Heart left ventricle (tissue), 16 donors: ENCODE results near the gene HMGA1. TPM values are rescaled to one million over a fixed set of nuclear protein-coding genes. Genes with fewer than 3 reads are reported as not detected.

Source experiments
- ATAC-seq, 4 donors: fragments of 200-7000 bp; cut with Tn5 transposase; one replicate each; pipeline ENCODE4 v1.9.1; 2020 to 2022; ENCODE audit warnings: moderate library complexity in 4 of 4, mild to moderate bottlenecking in 3 of 4, moderate number of reproducible peaks in 1 of 4
- DNase-seq, 5 donors: peaks; one replicate each; pipeline ENCODE4 v3.0.0-alpha.2; 2020
- H3K27ac ChIP-seq, 12 donors: fragments of 200-600 bp; sonication (generic) in 4 of 12; one replicate each; pipeline versions ENCODE4 v1.5.0 to v1.8.0; 2016 to 2022; ENCODE audit warnings: mild to moderate bottlenecking in 2 of 12
- H3K27me3 ChIP-seq, 9 donors: fragments of 200-600 bp; sonication (generic) in 2 of 9; one replicate each; pipeline versions ENCODE4 v1.5.1 to v1.8.0; 2016 to 2022; ENCODE audit warnings: mild to moderate bottlenecking in 3 of 9
- H3K36me3 ChIP-seq, 9 donors: fragments of 200-600 bp; sonication (generic) in 2 of 9; one replicate each; pipeline versions ENCODE4 v1.5.0 to v1.8.0; 2018 to 2022; ENCODE audit warnings: mild to moderate bottlenecking in 2 of 9
- H3K4me1 ChIP-seq, 12 donors: fragments of 200-600 bp; sonication (generic) in 4 of 12; one replicate each; pipeline versions ENCODE4 v1.5.0 to v1.8.0; 2016 to 2022; ENCODE audit warnings: mild to moderate bottlenecking in 3 of 12
- H3K4me3 ChIP-seq, 12 donors: fragments of 200-600 bp; sonication (generic) in 4 of 12; one replicate each; pipeline versions ENCODE4 v1.5.0 to v1.8.0; 2017 to 2022; ENCODE audit warnings: mild to moderate bottlenecking in 9 of 12, moderate library complexity in 4 of 12
- H3K9me3 ChIP-seq, 12 donors: fragments of 200-600 bp; sonication (generic) in 4 of 12; one replicate each; pipeline versions ENCODE4 v1.5.0 to v1.8.0; 2016 to 2022; ENCODE audit warnings: mild to moderate bottlenecking in 1 of 12
- CTCF ChIP-seq, 12 donors: fragments of 200-600 bp; sonication (generic) in 4 of 12; IDR thresholded peaks; one replicate each; pipeline versions ENCODE4 v1.5.0 to v1.8.0; 2018 to 2022; ENCODE audit warnings: antibody characterized with exemption in 12 of 12, mild to moderate bottlenecking in 5 of 12
- POLR2A ChIP-seq, 2 donors: fragments of 450-650 bp; IDR thresholded peaks; one replicate each; pipeline ENCODE4 v1.6.1; 2017; ENCODE audit warnings: antibody characterized with exemption in 2 of 2, mild to moderate bottlenecking in 2 of 2, moderate library complexity in 2 of 2
- WGBS, 4 donors: extraction: QIAGEN DNeasy Blood & Tissue Kit in 2 of 4; methylation state at CpG; one replicate each; pipeline versions ENCODE4 v1.1.5 to v1.1.7; 2013 to 2018; 5-methylcytosine and 5-hydroxymethylcytosine counted together
- intact Hi-C, 10 donors: fragments of 100-400 bp; cut with DNase I; formaldehyde crosslinking; loops; one replicate each; pipeline versions ENCODE4 v1.11.1 to v1.14.2; 2022
- polyA plus RNA-seq, 2 donors: library from polyadenylated mRNA; stranded (reverse); fragments of 200-250 nt; gene quantifications; one replicate each; pipeline ENCODE4 v1.2.3, GENCODE V29; 2013
- total RNA-seq, 9 donors: library from RNA; depleted of rRNA in 2 of 9; stranded (reverse); fragments of >200 nt in 2 of 9; fragmentation: NEBNext Ultra II Directional in 3 of 9; extraction: Animal tissue kit (Norgen Biotek cat#: 25700) in 3 of 9; gene quantifications; one replicate each; pipeline versions ENCODE4 v1.1.0 to v1.2.4, GENCODE V29; 2016 to 2023
- donor health status: ischemic (EF 13 %, LVEDD 7.1; RV severe dilation, severe dysfunction).
- donor health status: healthy with polysubstance abuse.
- donor health status: DM: no; HTN: yes; CAD: no.
- donor health status: DM: no; HTN: no; CAD: no.
- donor health status: ischemic (EF 25% LVEDD 6.9; RV normal size, moderate dysfunction).
- donor health status: ischemic (EF 25% LVEDD 5.7; RV mildly dilated, moderate dysfunction).
- donor health status: healthy.
- donor health status: DM: yes; HTN: yes; CAD: no.
- donor health status: ischemic (EF 35%, LVEDD 5.7; RV mildly dilated, moderate dysfunction).
- donor health status: nonischemic (EF 11% LVEDD 7.7; RV severe dilation, severe dysfunction).
- donor health status: DM: yes; HTN: yes; CAD: no.
- donor health status: PGD.
- donor health status: ischemic (EF 29% LVEDD 5.4; RV normal size, mild dysfunction).
- donor health status: nonischemic (EF 23%, LVEDD 6.1; RV moderate dilation, normal function).

Gene HMGA1
- total and polyA plus RNA-seq, 11 donors, result 23.0 to 76.1 (median 44.8) TPM

- H3K4me3 ChIP-seq, result no peak overlapping the region
- no peaks in the 10 kb centered on the region for H3K9me3 ChIP-seq
- no peaks in the 10 kb centered on the region for H3K4me1 ChIP-seq
- H3K27me3 ChIP-seq, result no peaks in the 10 kb centered on the region
- no peak for DNase-seq
- WGBS, 4 donors, result 86 to 90% (median 89%) methylated on average over 3 of the region's 3 CpGs
- ATAC-seq, result peak in 2 of 4 donors; percentile 55
- TF ChIP-seq POLR2A (IDR thresholded peaks at IDR 0.05) (no peak), CTCF (IDR thresholded peaks at IDR 0.05) (no peak)
- H3K27ac ChIP-seq, result no peak overlapping the region
- intact Hi-C loops, result no loop called here
- H3K36me3 ChIP-seq, result no peaks in the 10 kb centered on the region
These were observed 31.2 kb upstream of the HMGA1 start for GRCh38 chr6:34205466-34205865.

DNA sequence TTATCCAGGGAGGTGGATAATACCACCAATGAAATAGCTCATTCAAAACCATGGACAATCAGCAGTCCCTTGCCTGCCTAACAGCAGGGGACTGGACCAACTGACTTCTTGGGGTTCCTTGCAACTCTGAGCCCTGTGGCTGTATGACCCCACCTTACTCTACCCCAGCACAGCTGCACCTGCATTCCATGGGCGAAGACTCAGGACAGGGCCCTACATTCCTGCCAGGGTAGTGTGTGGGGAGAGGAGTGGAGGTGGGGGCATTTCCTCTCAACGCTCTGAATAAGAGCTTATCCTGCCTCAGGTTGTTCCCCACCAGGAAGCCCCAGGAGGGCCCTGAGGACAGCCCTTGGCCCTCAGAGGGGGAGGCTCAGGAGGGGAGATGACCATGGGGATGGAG, 30.8 kb upstream of the HMGA1 start:
- DNase-seq, result no peak
- Histone ChIP-seq H3K36me3 (no peaks in the 10 kb centered on the region), H3K27ac (no peak overlapping the region), H3K4me1 (no peaks in the 10 kb centered on the region), H3K27me3 (no peaks in the 10 kb centered on the region), H3K4me3 (no peak overlapping the region), H3K9me3 (no peaks in the 10 kb centered on the region)
- TF ChIP-seq CTCF (IDR thresholded peaks at IDR 0.05) (no peak), POLR2A (IDR thresholded peaks at IDR 0.05) (no peak)
- intact Hi-C loops, result no loop called here
- ATAC-seq, result no peak
- WGBS, 4 donors, result 75 to 81% (median 77%) methylated on average over 2 of the region's 2 CpGs

GRCh38 chr6:34206726-34207125, 29.9 kb upstream of the HMGA1 start:
- intact Hi-C loops, result no loop called here
- Histone ChIP-seq H3K4me1 (no peaks in the 10 kb centered on the region), H3K9me3 (no peaks in the 10 kb centered on the region), H3K36me3 (no peaks in the 10 kb centered on the region), H3K4me3 (no peak overlapping the region), H3K27me3 (no peaks in the 10 kb centered on the region), H3K27ac (no peak overlapping the region)
- no peak for TF ChIP-seq CTCF (IDR thresholded peaks at IDR 0.05)
- no peak for TF ChIP-seq POLR2A (IDR thresholded peaks at IDR 0.05)
- DNase-seq (no peak), ATAC-seq (peak in 1 of 4 donors; percentile 21)
- 64 to 79% (median 70%) methylated on average over 7 of the region's 7 CpGs for WGBS, 4 donors

DNA sequence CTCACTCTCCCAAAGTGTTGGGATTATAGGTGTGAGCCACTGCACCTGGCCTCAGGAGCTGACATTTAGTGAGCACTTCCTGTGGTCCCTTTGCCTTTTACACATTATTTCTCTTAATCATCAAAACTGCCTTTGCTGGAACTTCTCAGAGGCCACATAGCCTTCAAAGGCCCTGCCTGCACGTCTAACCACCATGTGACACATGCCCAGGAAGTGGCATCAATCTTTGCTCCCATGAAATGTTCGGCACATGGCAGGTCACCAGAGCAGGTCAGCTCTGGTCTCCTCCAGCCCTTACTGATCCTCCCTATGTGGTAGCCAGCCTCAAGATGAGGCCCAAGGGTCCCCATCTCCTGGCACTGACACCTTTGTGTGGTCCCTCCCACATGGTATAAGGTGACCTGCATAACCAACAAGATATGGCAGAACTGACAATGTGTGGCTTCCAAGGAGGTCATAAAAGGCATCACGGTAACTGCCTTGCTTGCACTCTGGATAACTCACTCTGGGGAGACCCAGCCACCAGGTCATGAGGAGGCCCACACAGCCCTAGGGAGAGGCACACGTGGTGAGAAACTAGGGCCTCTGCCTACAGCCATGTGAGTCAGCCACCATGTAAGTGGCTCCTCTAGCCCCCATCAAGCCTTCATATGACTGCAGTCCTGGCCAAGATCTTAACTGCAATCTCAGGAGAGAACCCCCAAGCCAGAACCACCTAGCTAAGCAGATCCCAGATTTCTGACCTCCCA, 28.8 kb upstream of the HMGA1 start:
- ATAC-seq, result no peak
- 86 to 91% (median 90%) methylated on average over 3 to 4 of the region's 4 CpGs for whole genome bisulfite sequencing, 4 donors
- TF ChIP-seq POLR2A (IDR thresholded peaks at IDR 0.05) (no peak), CTCF (IDR thresholded peaks at IDR 0.05) (no peak)
- DNase-seq, result no peak
- Histone ChIP-seq H3K36me3 (no peaks in the 10 kb centered on the region), H3K4me3 (no peak overlapping the region), H3K27me3 (no peaks in the 10 kb centered on the region), H3K4me1 (no peaks in the 10 kb centered on the region), H3K27ac (no peak overlapping the region), H3K9me3 (no peaks in the 10 kb centered on the region)
- intact Hi-C loops, result no loop called here
